PFSK-1 (cell line): ENCODE results near the gene ENPEP.

ENCODE experiments used
- FOXP2 ChIP-seq: optimal IDR thresholded peaks from 2 replicates; pipeline ENCODE3; 2011; ENCODE audit warnings: borderline replicate concordance, control low read depth, inconsistent platforms; ENCODE audit not compliant: insufficient read depth; ENCODE audit errors: extremely low read length, extremely low read depth
- POLR2AphosphoS5 ChIP-seq: IDR thresholded peaks from 2 replicates; pipeline ENCODE4 v1.6.1; 2012; ENCODE audit warnings: low read depth, mild to moderate bottlenecking, control low read depth, low read length, moderate library complexity
- SIN3A ChIP-seq: IDR thresholded peaks from 2 replicates; pipeline ENCODE4 v1.6.1; 2012; ENCODE audit warnings: mild to moderate bottlenecking, low read length, moderate library complexity, borderline replicate concordance; ENCODE audit not compliant: insufficient read depth
- TAF1 ChIP-seq: IDR thresholded peaks from 2 replicates; pipeline ENCODE4 v1.6.1; 2012; ENCODE audit warnings: low read length, control low read depth, borderline replicate concordance; ENCODE audit not compliant: insufficient read depth
- TF ChIP-seq, protein P1 (sequence below), 2 experiments: IDR thresholded peaks; 2 replicates each; pipeline versions ENCODE4 v1.6.1 to v1.8.0; 2011 to 2012; ENCODE audit warnings: low read depth in 2 of 2, low read length in 2 of 2, control low read depth in 1 of 2, inconsistent platforms in 1 of 2, mild to moderate bottlenecking in 1 of 2, moderate library complexity in 1 of 2; ENCODE audit not compliant: insufficient read depth in 1 of 2

Gene ENPEP

DNA sequence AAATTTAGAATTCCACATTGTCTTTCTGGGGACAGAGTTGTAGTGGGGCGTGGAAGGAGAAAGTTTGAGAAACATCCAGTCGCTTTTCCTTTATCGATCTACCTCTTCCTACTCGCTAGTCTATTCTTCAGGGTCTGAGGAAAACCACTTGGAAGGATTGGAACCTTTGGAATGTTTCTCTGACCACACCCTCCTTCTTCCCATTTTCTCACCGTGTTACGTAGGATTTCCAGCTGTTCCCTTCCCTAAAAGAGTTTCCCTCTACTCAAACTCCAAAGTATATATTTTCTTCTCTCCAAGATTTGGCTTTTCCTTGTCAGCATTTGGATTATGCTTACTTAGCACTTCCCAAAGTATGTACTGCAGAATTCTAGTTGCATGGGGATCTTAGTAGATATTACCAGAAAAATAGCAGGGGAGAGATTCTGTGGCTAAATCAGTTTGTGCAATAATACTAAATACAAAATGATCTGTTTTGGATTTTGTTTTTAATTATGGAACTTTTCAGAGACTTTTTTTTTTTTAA lies 4.9 kb downstream of the ENPEP start:
- no peak for TF ChIP-seq FOXP2
- TF ChIP-seq, protein P1, sequence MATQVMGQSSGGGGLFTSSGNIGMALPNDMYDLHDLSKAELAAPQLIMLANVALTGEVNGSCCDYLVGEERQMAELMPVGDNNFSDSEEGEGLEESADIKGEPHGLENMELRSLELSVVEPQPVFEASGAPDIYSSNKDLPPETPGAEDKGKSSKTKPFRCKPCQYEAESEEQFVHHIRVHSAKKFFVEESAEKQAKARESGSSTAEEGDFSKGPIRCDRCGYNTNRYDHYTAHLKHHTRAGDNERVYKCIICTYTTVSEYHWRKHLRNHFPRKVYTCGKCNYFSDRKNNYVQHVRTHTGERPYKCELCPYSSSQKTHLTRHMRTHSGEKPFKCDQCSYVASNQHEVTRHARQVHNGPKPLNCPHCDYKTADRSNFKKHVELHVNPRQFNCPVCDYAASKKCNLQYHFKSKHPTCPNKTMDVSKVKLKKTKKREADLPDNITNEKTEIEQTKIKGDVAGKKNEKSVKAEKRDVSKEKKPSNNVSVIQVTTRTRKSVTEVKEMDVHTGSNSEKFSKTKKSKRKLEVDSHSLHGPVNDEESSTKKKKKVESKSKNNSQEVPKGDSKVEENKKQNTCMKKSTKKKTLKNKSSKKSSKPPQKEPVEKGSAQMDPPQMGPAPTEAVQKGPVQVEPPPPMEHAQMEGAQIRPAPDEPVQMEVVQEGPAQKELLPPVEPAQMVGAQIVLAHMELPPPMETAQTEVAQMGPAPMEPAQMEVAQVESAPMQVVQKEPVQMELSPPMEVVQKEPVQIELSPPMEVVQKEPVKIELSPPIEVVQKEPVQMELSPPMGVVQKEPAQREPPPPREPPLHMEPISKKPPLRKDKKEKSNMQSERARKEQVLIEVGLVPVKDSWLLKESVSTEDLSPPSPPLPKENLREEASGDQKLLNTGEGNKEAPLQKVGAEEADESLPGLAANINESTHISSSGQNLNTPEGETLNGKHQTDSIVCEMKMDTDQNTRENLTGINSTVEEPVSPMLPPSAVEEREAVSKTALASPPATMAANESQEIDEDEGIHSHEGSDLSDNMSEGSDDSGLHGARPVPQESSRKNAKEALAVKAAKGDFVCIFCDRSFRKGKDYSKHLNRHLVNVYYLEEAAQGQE (IDR thresholded peaks at IDR 0.05; ENCODE audit: insufficient read depth in 1 of 2, low read depth in 2 of 2, low read length in 2 of 2): no peak
- no peak for TF ChIP-seq POLR2AphosphoS5
- TF ChIP-seq SIN3A: no peak
- TF ChIP-seq TAF1: no peak

DNA sequence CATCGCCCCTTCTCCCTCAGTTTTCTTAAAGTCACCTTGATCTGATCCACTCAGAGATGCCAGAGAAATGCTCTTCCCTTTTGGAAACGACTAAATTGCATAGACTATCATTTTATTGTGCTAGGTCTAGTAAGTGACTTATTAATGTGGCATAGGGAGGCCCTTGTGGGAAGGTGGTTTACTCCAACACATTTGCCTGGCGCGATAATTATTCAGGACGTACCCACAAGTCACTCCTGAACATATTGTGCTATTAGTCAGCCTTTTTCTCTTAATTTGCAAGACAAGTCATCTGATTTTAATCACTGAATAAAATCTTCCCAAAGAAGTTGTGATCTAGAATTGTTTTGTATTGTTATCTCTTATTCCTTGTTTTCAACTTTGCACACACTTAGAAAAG lies 7.6 kb downstream of the ENPEP start:
- TF ChIP-seq SIN3A: no peak
- no peak for TF ChIP-seq POLR2AphosphoS5
- no peak for TF ChIP-seq FOXP2
- no peak for TF ChIP-seq TAF1
- TF ChIP-seq, protein P1 (IDR thresholded peaks at IDR 0.05; ENCODE audit: insufficient read depth in 1 of 2, low read depth in 2 of 2, low read length in 2 of 2): no peak

DNA sequence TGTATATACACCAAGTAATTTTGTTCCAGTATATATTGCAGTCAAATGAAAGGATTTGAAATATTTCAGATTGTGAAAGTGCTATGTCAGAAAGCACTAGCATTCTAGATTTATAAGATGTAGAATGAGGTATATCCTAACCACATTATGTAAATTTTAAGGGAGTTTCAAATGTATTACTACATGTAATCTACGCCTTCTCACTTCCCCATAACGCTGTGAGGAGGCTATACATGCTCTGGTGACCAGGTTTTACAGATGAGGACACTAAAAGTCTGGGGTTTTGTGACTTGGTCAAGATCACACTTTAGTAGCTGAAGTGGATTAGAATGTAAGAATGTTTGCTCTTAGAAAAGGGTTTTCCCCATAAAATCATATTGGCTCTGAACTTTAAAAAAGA lies 8.1 kb downstream of the ENPEP start:
- TF ChIP-seq TAF1 (no peak), SIN3A (no peak), FOXP2 (no peak), POLR2AphosphoS5 (no peak)
- TF ChIP-seq, protein P1 (IDR thresholded peaks at IDR 0.05; ENCODE audit: insufficient read depth in 1 of 2, low read depth in 2 of 2, low read length in 2 of 2): no peak

GRCh38 chr4:110484767-110485166 lies 8.8 kb downstream of the ENPEP start:
- no peak for TF ChIP-seq SIN3A
- no peak for TF ChIP-seq TAF1
- no peak for TF ChIP-seq POLR2AphosphoS5
- no peak for TF ChIP-seq FOXP2
- TF ChIP-seq, protein P1 (IDR thresholded peaks at IDR 0.05; ENCODE audit: insufficient read depth in 1 of 2, low read depth in 2 of 2, low read length in 2 of 2): no peak

GRCh38 chr4:110485452-110485851 lies 9.5 kb downstream of the ENPEP start:
- TF ChIP-seq POLR2AphosphoS5 (no peak), TAF1 (no peak), SIN3A (no peak), FOXP2 (no peak)
- TF ChIP-seq, protein P1 (IDR thresholded peaks at IDR 0.05; ENCODE audit: insufficient read depth in 1 of 2, low read depth in 2 of 2, low read length in 2 of 2): no peak
